HG03108 (cell line): ENCODE measurements around the gene ERC2.

Experiments
- ATAC-seq: cut with Tn5 transposase; IDR thresholded peaks from one replicate; pipeline ENCODE4 v1.9.1; 2021; ENCODE audit warnings: moderate library complexity; ENCODE audit not compliant: unreplicated experiment

Gene ERC2

DNA sequence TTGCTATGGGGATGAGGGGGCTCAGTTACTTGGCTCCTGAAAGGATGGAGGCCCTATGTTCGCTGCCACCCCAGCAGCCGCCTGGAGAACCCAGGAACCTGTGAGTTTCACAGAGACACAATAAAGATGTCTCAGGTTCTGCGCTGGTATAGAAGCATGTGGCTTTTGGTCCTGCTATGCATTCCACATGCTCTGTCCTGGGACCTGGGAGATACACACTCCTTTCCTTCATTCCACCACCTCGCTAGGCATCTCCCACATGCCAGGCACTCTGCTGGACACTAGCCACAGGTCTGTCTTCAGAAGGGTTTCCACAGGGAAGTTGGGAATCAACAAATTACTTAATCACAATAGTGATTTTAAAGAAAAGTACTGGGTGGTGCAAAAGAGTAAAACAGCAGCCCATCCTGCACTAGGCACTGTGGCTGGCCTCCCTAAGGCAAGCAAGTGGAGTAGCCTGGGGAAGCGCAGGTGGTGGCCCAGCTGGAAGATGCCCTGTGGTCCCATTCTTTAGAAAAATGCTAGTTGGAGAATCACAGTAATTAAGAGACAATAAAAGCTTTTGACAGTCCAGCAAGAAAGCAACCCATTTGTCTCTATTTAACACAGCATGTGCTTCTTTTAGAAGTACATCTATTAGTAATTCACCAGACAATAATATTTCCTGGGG is 572.2 kb downstream of the ERC2 start:
- ATAC-seq, result no peak

DNA sequence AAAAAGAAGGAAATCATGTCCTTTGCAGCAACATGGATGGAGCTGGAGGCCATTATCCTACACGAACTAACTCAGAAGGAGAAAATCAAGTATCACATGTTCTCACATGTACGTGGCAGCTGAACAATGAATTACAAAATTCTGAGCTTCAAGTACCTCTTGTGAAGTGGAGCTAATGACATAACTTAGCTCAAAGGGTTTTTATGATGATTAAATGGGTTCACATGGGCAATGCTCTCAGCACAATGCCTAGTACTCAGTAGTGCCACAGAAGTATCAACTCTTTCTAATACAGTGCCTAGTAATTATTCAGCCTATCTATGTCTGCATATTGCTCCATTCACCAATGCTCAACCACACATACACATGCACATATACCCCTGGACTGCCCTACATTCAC is 573.7 kb downstream of the ERC2 start:
- ATAC-seq, result no peak

DNA sequence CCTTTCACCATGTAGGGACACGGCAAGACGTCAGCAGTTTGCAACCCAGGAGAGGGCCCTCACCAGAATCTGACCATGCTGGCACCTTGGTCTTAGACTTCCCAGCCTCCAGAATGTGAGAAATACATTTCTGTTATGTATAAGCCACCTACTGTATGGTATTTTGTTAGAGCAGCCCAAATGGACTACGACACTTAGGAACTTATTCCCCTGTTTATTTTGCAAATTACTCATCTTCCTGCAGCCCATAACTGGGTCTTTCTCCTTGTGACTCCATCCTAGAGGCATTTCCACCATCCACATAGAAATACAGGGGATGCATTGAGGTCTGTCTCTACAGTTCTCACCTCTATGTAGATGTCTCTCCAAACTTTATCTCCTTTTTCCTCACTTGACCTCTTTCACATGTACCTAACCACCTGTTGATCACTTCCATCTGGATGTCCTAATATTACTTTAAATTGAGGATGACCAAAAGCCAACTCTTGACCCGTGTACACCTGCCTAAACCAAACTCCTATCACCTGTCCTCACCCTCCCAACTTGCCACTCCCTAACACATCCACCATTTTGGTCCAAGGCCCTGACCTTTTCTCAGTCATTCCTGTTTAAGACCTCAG is 575.1 kb downstream of the ERC2 start:
- ATAC-seq, result no peak

DNA sequence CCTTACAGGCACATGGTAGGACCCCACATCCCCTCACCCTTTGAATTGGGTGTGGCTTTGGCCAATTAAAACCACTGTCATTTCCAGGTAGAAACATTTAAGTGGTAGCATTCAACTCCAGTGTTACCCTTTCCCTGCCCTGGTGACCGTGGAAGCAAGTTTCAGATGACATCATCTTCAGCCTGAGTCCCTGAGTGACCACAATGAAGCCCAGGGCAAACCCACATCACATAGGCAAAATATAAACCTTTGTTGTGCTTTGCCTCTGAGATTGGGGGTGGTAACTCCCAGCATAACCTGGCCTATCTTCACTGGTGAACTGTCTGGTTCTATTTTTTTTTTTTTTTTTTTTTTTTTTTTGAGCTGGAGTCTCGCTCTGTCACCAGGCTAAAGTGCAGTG is 577.2 kb downstream of the ERC2 start:
- ATAC-seq, result no peak

DNA sequence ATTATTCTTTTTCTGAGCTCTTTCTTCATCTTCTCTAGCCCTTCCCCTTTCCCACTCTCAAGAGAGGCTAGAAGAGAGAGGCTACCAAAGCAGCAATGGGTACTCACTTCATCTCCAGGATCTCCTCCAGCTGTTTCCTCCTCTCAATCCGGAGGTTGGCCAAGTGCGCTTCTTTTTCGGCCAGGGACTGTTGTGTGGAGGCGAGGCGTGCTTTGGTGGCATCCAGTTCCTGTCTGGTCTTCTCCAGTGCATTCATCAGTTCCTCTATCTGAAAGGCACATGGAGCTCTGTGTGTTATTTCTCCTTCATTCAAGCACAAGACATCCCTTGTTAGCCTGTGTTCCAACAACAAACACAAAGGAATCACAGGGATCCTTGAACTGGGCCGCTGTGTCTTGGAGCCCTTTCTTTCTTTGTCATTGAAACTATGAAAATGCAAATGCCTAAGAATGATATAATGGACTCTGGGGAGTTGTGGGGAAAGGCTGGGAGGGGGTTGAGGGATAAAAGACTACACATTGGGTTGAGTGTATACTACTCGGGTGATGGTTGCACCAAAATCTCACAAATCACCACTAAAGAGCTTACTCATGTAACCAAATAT is 579.9 kb downstream of the ERC2 start:
- no peak for ATAC-seq

DNA sequence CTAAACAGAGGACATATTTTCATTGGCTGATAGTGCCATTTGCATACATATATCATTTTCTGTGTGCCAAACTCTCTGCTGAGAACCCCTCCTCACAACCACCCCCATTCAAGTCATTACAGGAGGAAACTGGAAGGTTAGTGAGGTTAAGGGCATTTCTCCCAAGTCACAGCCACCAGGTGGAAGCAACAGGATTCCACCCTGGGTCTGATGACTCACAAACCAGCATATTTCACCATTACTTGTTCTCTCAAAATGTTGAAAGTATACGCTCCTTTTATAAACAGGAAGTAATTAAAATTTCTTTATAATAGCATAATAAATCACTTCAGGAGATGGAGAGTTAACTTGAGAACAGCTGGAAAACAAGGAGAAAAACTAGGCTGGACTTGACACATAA is 582.5 kb downstream of the ERC2 start:
- ATAC-seq, result no peak

DNA sequence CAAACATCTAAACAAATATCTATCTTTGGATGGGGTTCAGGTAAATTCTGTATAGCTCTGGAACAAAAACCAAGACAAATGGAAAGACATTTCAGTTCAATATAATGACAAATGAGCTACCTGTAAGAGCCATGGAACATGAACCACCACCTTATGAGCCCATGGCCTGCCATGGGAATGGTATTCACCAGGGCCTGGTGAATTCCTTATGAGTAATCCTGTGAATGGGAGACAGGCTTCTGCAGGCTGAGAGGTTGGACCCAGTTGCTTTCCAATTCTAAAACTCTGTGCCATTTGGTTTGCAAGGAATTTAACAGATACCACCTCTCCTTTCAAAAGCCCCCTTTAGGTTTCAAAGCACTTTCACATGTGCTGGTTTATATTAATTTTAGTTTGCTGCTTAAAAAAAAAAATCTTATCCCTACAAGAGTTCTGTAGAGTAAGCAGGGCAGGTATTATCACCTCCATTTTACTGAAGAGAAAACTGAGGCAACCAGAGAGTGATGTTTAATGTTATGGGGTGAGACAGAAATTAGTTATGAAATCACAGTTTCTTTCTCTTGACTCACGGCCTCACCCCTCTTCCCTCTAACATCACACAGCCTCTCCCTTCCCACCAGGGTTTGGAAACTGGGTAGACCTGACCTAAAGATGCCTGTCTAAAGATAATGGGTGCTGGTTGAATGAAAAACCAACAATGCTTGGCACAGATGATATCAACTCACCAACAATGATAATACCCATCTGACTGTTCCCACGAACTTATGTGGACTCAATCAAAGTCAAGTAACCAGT is 583.6 kb downstream of the ERC2 start:
- no peak for ATAC-seq

DNA sequence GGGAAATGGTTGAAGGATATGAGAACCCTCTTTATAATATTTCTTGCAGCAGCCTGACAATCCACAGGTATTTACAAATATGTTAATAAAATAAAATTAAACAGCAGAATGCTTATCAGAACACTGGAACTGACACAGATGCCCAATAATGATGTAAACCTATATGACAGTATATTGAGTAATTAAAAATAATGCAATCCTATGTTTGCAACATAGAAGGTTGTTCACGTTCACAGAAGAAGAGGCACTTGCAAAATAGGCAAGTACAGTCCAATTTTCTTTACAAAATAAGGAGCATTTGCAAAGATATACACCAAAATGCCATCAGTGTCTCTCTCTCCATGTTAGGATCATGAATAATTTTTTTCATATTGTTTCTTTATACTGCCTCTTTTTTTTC is 584.2 kb downstream of the ERC2 start:
- no peak for ATAC-seq

DNA sequence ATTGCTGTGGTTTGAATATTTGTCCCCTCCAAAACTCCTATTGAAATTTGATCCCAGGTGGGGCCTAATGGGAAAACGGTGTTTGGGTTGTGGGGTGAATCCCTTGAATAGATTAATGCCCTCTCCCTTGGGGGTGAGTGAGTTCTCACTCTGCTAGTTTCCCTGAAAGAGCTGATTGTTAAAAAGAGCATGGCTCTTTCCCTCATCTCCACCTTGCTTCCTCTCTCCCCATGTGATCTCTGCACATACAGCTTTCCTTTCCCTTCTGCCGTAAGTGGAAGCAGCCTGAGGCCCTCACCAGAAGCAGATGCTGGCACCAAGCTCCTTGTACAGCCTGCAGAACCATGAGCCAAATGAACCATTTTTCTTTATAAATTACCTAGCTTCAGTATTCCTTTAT is 586.3 kb downstream of the ERC2 start:
- ATAC-seq, result no peak

DNA sequence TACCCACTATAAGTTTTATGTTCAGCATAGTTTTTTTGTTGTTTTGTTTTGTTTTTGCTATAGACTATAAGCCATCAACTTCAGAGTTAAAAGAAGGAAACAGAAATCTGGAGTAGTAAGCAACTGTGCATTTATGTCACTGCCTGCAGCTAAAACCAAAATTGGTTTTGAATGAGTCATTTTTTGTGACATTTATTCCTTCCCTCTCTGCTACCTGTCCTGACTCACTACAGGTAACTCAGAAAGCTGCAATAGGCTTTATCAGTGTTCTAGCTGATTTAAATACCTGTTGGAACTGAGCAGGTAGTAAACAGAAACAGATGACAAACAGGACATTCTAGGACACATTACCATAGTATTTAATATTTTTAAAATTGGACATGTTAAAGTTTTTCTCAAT is 587.9 kb downstream of the ERC2 start:
- no peak for ATAC-seq

DNA sequence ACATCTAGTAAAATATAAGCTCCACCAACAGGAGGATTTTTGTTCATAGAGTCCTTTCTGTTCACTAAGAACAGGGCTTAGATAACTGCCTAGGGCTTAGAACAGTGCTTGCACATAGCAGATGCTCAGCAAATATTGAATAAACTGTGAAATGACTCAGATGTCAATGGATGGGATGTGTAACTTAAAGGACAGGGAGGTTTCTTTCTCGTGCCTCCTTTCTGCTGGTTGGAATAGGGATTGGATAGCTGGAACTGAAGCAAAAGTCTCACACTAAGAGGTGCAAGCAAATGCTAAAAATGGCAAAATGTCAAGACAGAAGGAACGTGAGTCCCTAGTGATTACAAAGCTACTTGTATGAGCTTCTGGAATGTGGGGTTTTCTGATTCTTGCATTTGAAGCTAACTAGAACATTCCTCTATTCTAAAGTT is 588.4 kb downstream of the ERC2 start:
- ATAC-seq, result no peak

DNA sequence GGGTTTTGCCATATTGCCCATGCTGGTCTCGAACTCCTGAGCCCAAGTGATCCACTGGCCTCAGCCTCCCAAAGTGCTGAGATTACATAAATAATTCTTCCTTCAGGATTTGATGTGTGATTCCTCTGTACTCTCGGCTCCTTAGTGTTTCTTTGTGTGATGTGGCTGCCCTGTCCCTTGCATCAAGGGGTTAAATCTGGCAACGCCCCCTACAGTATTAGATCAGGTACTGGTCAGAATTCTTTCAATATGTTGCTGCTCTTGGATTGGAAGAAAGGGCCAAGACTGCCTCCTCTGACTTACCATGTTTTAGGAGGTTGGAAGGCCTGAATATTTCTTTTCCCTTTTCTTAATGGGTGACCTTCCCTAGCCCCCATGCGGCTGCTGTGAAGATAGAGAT is 590.6 kb downstream of the ERC2 start:
- ATAC-seq, result no peak

DNA sequence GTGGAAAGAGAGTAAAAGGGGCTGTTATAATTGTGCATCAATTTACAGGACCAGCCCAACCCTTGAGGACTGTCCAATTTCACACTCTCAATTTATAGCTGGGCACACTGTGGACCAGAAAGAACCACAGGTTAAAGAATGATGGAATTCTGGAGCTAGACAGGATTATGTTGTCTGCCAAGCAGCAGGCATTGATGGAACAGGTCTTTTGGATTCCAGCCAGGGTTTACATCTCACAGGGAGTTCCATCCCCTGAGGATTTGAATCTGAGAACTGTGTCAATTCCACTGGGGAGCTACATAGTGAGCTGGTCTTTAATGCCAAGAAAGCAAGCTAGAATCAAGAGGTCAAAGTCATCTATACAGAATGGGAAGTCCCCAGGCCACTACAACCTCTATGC is 591.7 kb downstream of the ERC2 start:
- no peak for ATAC-seq

DNA sequence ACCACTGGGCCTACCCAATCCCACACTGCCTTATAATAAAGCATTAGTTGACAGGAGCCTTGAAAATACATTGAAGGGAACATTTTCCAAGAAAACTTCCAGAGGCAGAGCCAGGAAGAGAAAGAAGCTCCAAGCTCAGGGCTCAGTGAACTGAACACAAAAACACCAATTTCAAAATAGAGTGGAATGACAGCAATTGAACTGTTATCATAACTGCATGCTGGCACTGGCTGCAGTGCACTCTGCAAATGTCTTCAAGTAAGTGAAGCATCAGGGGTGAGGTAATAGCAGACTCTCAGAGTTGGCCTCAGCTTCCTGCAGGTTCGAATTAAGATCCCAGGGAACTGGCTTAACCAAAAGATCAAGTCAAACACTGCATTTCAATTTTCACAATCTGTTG is 593.2 kb downstream of the ERC2 start:
- no peak for ATAC-seq

DNA sequence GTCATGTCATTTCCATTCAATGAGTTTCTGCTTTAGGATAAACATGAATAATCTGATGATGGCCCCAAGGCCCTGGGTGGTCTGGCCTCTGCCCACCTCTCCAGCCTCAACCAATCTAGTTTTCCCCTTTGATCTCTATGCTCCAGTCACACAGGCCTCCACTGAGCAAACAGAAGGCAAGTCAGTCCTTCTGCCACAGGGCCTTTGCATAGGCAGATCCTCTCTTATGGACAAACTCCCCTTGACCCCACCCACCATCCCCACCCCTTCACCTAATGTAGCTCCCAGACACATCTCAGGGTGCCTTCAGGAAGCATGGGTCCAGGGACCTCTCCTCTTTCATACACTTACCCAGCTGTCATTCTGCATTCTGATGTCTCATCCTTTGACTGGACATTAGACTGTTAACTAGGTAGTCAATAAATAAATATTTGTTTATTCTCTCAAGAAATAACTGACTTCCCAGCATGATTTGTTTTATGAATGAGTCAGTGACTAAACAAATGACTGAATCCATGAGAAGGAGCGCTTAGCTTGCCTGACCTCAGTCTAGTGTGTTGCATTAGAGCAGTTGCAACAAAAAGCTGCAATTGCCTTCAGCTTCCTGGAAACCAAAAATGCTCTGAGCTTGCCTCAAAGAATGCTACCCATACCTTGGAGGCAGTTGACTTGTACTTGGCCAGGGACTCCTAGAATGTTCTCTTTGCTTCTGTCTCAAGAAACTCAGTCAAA is 594.6 kb downstream of the ERC2 start:
- ATAC-seq, result no peak

DNA sequence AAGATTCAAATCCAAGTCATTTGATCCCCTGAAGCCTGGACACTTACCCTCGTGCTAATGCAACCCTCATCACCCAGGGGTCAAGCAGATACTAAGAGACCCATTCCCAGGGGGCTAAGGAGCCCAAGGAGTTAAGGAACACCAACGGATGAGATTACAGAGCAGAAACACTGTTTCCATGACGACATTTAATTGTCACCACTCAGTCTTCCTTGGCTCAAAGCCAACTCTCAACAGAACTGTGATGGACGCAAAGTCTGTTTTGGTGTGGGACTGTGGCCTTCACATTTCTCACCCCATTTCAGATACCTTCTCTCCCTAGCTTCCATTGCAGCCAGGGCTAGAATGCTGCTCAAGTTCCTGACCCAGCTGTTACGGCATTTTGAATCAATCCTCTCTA is 597.7 kb downstream of the ERC2 start:
- ATAC-seq, result no peak

DNA sequence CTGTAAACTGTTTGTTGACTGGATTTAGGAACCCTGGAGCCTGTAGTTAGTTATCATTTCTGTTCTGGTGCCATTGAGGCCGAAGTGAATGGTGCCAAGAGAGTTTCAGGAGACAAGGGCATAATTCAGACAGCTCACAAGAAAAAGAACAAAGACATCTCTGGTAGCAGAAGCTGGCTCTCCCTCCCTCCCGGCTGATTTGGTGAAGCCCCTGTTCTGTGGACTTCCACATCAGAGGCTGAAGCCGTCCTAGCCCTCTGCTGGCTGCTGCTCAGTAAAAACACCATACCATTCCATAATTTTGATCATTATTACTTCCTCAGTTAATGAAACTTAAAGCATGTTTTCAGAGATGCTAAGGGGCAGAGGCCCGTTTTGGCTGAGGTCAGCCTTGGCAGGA is 599.9 kb downstream of the ERC2 start:
- no peak for ATAC-seq

DNA sequence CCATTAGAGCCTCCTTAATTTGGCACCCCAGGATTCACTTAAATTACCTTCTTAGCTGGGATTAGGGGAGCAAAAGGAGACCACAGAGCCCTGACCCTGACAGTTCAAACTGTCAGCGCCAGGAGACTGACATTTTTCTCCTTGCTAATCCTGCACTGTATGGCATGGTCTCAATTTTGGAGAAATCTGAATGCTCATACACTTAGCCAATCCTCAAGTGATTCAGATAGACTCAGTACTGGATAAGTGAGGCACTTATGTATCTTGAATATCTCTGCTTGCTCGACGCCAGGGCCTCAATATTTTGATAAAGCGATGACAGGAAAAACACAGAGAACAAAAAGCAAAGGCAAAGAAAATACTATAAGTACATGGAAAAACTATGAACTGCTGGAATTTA is 605.2 kb downstream of the ERC2 start:
- no peak for ATAC-seq

DNA sequence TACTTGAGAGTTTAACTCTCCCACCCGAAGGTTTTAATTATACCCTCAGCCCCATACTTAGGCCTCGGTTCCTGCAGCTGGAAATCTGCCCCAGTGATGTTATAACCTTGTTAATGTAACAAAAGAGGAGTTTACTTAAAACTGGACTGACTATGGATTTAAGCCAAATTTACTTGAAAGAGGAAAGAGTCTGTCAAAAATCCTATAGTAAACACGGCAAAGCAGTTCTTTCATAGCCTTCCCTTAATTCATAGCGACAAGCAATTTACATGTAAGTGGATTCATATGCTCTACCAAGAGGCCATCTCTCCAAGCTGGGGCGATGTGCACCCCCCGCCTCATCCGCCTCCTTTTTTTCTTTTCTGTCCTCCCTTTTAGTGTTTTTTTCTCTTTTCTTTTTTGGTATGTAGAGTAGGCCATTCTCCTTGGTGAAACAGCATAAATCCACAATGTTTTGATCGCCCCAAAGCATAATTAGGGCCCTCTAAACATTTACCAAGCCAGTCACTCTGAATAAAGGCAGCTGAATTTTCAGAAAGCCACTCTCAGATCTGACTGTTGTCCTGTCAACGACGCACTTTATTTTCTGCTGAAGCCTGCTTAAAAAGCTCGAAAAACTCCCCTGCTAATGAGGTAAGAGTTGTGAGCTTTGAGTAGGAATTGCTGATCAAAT is 608.1 kb downstream of the ERC2 start:
- ATAC-seq, result no peak

DNA sequence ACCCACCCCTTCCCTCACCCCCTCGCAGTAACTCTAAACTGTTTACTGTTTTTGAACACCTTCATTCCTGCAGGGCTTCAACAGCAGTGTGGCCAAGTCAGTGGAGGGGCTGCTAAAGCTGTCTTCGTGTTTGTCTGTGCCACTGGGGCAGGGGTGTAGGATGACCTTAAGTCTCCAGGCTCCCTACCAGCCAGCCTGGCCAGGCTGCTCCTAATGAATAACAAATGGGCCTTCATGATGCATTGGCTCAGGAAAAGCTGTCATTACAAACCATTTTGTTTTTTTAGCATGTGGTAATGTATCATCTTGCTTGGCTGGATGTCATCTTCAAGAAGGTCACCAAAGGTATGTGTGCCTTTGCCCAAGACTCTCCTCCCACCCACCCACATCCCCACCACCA is 609.0 kb downstream of the ERC2 start:
- ATAC-seq, result no peak

DNA sequence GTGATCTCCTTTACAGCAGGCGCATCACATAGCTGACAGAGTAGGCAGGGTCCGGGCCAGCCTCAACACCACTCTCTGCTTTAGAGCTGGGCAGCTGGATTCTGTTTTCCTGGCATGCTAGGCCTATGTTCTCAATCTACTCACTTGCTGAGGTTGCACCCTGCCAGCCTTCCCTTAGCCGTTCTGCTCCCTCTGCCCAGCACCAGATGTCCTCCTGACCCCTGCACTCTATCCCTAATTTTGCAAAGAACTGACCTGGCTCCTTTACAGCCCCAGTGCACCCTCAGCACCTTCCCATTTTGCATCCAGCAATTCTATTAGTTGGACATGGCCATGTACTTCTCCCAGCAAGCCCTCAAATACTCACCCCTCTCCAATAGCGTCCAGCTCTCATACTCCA is 609.5 kb downstream of the ERC2 start:
- no peak for ATAC-seq
